ENCODE measurements around the gene CAPZA3.

DNA sequence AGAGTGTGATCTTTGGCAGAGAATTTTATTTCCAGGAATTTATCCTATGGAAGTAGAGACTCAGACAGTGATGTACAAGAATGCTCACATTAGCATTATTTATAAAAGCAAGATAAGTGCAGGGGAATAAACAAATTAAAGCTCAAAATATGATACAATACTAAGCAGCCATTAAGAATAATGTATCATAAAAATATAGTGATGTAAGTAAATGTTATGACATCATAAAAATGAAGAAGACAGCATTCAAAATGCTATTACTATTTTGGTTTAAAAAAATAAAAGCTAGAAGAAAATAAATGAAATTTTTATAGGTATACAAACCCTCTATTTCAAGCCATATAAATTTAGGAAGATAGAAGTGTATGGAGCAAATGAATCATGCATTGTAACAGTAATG lies 17.2 kb upstream of the CAPZA3 start:
- TF ChIP-seq GATA2 (IDR thresholded peaks at IDR 0.05; ENCODE audit: low read depth, low read length) (no peak), GATA3 (IDR thresholded peaks at IDR 0.05; ENCODE audit: low read depth, low read length) (no peak)
